ENCODE measurements around the gene ADPRH.
"Not testable (repeated sequence)": the region's sequence is repeated elsewhere in the genome, so short reads cannot be mapped to it uniquely, and the experiment has no call there.

The ADPRH gene

GRCh38 chr3:119571688-119572087 lies 7.6 kb upstream of the ADPRH start:
- H3K9me3 Mint-ChIP-seq, result no peaks in the 10 kb centered on the region
- peaks cover 48% of the 10 kb centered on the region for H3K27me3 Mint-ChIP-seq
- CTCF ChIA-PET, result interaction anchor here (1.3 kb wide), 1 partner anchor 269 kb away, joined by 3 read pairs; no protein-coding TSS in a partner anchor
- no peak overlapping the region for H3K4me3 Mint-ChIP-seq
- DNase-seq, result no peak
- H3K4me1 Mint-ChIP-seq, result peaks cover 7% of the 10 kb centered on the region
- H3K27ac Mint-ChIP-seq, result no peak overlapping the region
- H3K36me3 Mint-ChIP-seq, result no peaks in the 10 kb centered on the region

GRCh38 chr3:119575507-119575906 lies 3.8 kb upstream of the ADPRH start:
- Mint-ChIP-seq H3K4me1 (peaks cover 10% of the 10 kb centered on the region), H3K4me3 (no peak overlapping the region), H3K36me3 (no peaks in the 10 kb centered on the region), H3K27ac (no peak overlapping the region), H3K9me3 (no peaks in the 10 kb centered on the region), H3K27me3 (peaks cover 40% of the 10 kb centered on the region)
- no peak for DNase-seq
- CTCF ChIA-PET, result interaction anchor here (0.6 kb wide), 1 partner anchor 69 kb away, joined by 3 read pairs; no protein-coding TSS in a partner anchor

GRCh38 chr3:119580067-119580760 lies 922 bp downstream of the ADPRH start:
- H3K36me3 Mint-ChIP-seq, result no peaks in the 10 kb centered on the region
- no peaks in the 10 kb centered on the region for H3K9me3 Mint-ChIP-seq
- DNase-seq, result no peak
- peaks cover 26% of the 10 kb centered on the region for H3K27me3 Mint-ChIP-seq
- H3K4me1 Mint-ChIP-seq, result peaks cover 10% of the 10 kb centered on the region
- H3K4me3 Mint-ChIP-seq, result peak overlapping the region; percentile 86
- no peak overlapping the region for H3K27ac Mint-ChIP-seq
- CTCF ChIA-PET, result interaction anchor here (0.7 to 1.5 kb wide), 5 partner anchors 11 to 345 kb away, joined by 3 read pairs; partner anchors contain the start of gene B4GALT4

- H3K9me3 Mint-ChIP-seq, result no peaks in the 10 kb centered on the region
- H3K27me3 Mint-ChIP-seq, result peaks cover 26% of the 10 kb centered on the region
- no peaks in the 10 kb centered on the region for H3K36me3 Mint-ChIP-seq
- peaks cover 10% of the 10 kb centered on the region for H3K4me1 Mint-ChIP-seq
- H3K4me3 Mint-ChIP-seq, result no peak overlapping the region
- CTCF ChIA-PET, result no interaction called here
- no peak for DNase-seq
- H3K27ac Mint-ChIP-seq, result no peak overlapping the region
These were observed 2.9 kb downstream of the ADPRH start for GRCh38 chr3:119582178-119582577.

GRCh38 chr3:119585208-119585607 lies 5.9 kb downstream of the ADPRH start:
- no peak overlapping the region for H3K27ac Mint-ChIP-seq
- H3K4me1 Mint-ChIP-seq, result peaks cover 6% of the 10 kb centered on the region
- H3K36me3 Mint-ChIP-seq, result peaks cover 5% of the 10 kb centered on the region
- H3K4me3 Mint-ChIP-seq, result no peak overlapping the region
- peaks cover 28% of the 10 kb centered on the region for H3K27me3 Mint-ChIP-seq
- DNase-seq, result no peak
- CTCF ChIA-PET, result no interaction called here
- H3K9me3 Mint-ChIP-seq, result peaks cover 6% of the 10 kb centered on the region

- peaks cover 6% of the 10 kb centered on the region for H3K4me1 Mint-ChIP-seq
- DNase-seq, result no peak
- peaks cover 6% of the 10 kb centered on the region for H3K36me3 Mint-ChIP-seq
- no peak overlapping the region for H3K27ac Mint-ChIP-seq
- peaks cover 11% of the 10 kb centered on the region for H3K9me3 Mint-ChIP-seq
- H3K4me3 Mint-ChIP-seq, result no peak overlapping the region
- H3K27me3 Mint-ChIP-seq, result peaks cover 29% of the 10 kb centered on the region
- CTCF ChIA-PET, result no interaction called here
These were observed 6.7 kb downstream of the ADPRH start for GRCh38 chr3:119585856-119586570.

- peaks cover 34% of the 10 kb centered on the region for H3K27me3 Mint-ChIP-seq
- no peak overlapping the region for H3K4me3 Mint-ChIP-seq
- no peak overlapping the region for H3K27ac Mint-ChIP-seq
- CTCF ChIA-PET, result interaction anchor here (1.5 kb wide), 1 partner anchor 14 kb away, joined by 4 read pairs; no protein-coding TSS in a partner anchor
- H3K4me1 Mint-ChIP-seq, result peaks cover 6% of the 10 kb centered on the region
- peaks cover 6% of the 10 kb centered on the region for H3K36me3 Mint-ChIP-seq
- peaks cover 11% of the 10 kb centered on the region for H3K9me3 Mint-ChIP-seq
- no peak for DNase-seq
These were observed 7.5 kb downstream of the ADPRH start for GRCh38 chr3:119586733-119587172.

GRCh38 chr3:119588112-119588511 lies 8.8 kb downstream of the ADPRH start:
- H3K9me3 Mint-ChIP-seq, result peaks cover 11% of the 10 kb centered on the region
- no peak overlapping the region for H3K4me3 Mint-ChIP-seq
- DNase-seq, result no peak
- H3K4me1 Mint-ChIP-seq, result peaks cover 6% of the 10 kb centered on the region
- H3K36me3 Mint-ChIP-seq, result peaks cover 6% of the 10 kb centered on the region
- no peak overlapping the region for H3K27ac Mint-ChIP-seq
- peaks cover 41% of the 10 kb centered on the region for H3K27me3 Mint-ChIP-seq
- CTCF ChIA-PET, result interaction anchor here (1.0 to 1.5 kb wide), 2 partner anchors 12 to 94 kb away, joined by 3 to 4 read pairs; no protein-coding TSS in a partner anchor

- Mint-ChIP-seq H3K4me3 (no peak overlapping the region), H3K27ac (no peak overlapping the region), H3K9me3 (peaks cover 11% of the 10 kb centered on the region), H3K36me3 (peaks cover 6% of the 10 kb centered on the region), H3K4me1 (peaks cover 6% of the 10 kb centered on the region), H3K27me3 (peaks cover 42% of the 10 kb centered on the region)
- no peak for DNase-seq
- CTCF ChIA-PET, result no interaction called here
These were observed 9.9 kb downstream of the ADPRH start for GRCh38 chr3:119589102-119589773.

- peaks cover 6% of the 10 kb centered on the region for H3K4me1 Mint-ChIP-seq
- no peak for DNase-seq
- peaks cover 45% of the 10 kb centered on the region for H3K27me3 Mint-ChIP-seq
- peaks cover 6% of the 10 kb centered on the region for H3K36me3 Mint-ChIP-seq
- H3K27ac Mint-ChIP-seq, result no peak overlapping the region
- CTCF ChIA-PET, result interaction anchor here (1.0 kb wide), 1 partner anchor 10 kb away, joined by 3 read pairs; no protein-coding TSS in a partner anchor
- H3K4me3 Mint-ChIP-seq, result no peak overlapping the region
- H3K9me3 Mint-ChIP-seq, result peaks cover 11% of the 10 kb centered on the region
These were observed 11.4 kb downstream of the ADPRH start for GRCh38 chr3:119590706-119591105.

GRCh38 chr3:119592861-119593260 lies 13.6 kb downstream of the ADPRH start:
- Mint-ChIP-seq H3K27me3 (peaks cover 38% of the 10 kb centered on the region), H3K4me1 (peaks cover 11% of the 10 kb centered on the region), H3K4me3 (no peak overlapping the region), H3K36me3 (peaks cover 6% of the 10 kb centered on the region), H3K9me3 (peaks cover 11% of the 10 kb centered on the region), H3K27ac (no peak overlapping the region)
- CTCF ChIA-PET, result no interaction called here
- no peak for DNase-seq

- Mint-ChIP-seq H3K27ac (no peak overlapping the region), H3K4me3 (no peak overlapping the region), H3K9me3 (peaks cover 11% of the 10 kb centered on the region), H3K36me3 (peaks cover 6% of the 10 kb centered on the region), H3K4me1 (peaks cover 6% of the 10 kb centered on the region), H3K27me3 (peaks cover 32% of the 10 kb centered on the region)
- no peak for DNase-seq
- CTCF ChIA-PET, result interaction anchor here (1.0 kb wide), 1 partner anchor 87 kb away, joined by 3 read pairs; no protein-coding TSS in a partner anchor
These were observed 14.8 kb downstream of the ADPRH start for GRCh38 chr3:119594066-119594465.

- H3K4me3 Mint-ChIP-seq, CTCF ChIA-PET, H3K4me1 Mint-ChIP-seq, H3K36me3 Mint-ChIP-seq, H3K9me3 Mint-ChIP-seq, H3K27ac Mint-ChIP-seq, DNase-seq: not testable (repeated sequence)
- peaks cover 29% of the 10 kb centered on the region for H3K27me3 Mint-ChIP-seq
These were observed 15.6 kb downstream of the ADPRH start for GRCh38 chr3:119594929-119595328.

- peaks cover 6% of the 10 kb centered on the region for H3K4me1 Mint-ChIP-seq
- DNase-seq, result no peak
- peaks cover under 1% of the 10 kb centered on the region for H3K9me3 Mint-ChIP-seq
- H3K27ac Mint-ChIP-seq, result no peak overlapping the region
- H3K4me3 Mint-ChIP-seq, result no peak overlapping the region
- CTCF ChIA-PET, result interaction anchor here (0.6 kb wide), 1 partner anchor 63 kb away, joined by 3 read pairs; no protein-coding TSS in a partner anchor
- H3K27me3 Mint-ChIP-seq, result peaks cover 29% of the 10 kb centered on the region
- no peaks in the 10 kb centered on the region for H3K36me3 Mint-ChIP-seq
These were observed 16.5 kb downstream of the ADPRH start for GRCh38 chr3:119595639-119596334.

All from activated naive CD4-positive, alpha-beta T cell treated with anti-CD3 and anti-CD28 coated beads, Interleukin-2, amount 10 ng/mL, durations not matched to agents 7 days and 5 days (primary cell).